ENCODE measurements around the gene COL5A1.

COL5A1 gene

GRCh38 chr9:134645607-134646365 is 4.2 kb downstream of the COL5A1 start:
- TF ChIP-seq CTCF (conservative IDR thresholded peaks at IDR 0.05; ENCODE audit: low read depth, low read length), result no peak
- no peak for DNase-seq (ENCODE audit: low read depth)
- H3K4me3 ChIP-seq (ENCODE audit: low read length), result no peak overlapping the region

DNA sequence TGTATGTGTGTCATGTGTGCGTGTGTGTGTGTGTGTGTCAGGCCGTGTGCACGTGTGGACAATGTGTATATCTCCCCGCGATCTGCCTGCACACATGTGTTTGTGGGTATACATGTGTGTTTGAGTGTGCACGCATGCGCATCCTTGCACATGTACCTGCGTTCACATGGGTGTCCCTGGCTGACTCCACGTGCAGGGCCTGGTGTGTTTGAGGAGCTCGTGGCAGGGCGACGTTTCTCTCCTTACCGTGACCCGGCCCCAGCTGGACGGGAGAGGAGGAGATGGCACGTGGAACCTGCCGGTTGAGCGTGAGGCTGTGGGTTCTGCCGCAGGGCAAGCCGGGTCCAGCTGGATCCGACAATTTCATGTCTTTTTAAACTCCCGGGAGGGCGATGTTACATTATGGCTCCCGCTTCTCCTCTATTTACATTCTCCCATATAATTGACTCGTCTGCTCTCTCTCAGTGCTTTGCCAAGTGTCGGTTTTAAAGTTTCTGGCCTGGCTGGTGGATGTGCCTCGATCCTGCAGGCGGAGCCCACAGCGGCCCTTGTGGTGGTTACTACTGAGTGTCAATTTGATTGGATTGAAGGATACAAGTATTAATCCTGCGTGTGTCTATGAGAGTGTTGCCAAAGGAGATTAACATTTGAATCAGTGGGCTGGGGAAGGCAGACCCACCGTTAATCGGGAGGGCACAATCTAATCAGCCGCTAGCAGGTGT is 5.9 kb downstream of the COL5A1 start:
- no peak for TF ChIP-seq CTCF (conservative IDR thresholded peaks at IDR 0.05; ENCODE audit: low read depth, low read length)
- H3K4me3 ChIP-seq (ENCODE audit: low read length), result no peak overlapping the region
- no peak for DNase-seq (ENCODE audit: low read depth)

- DNase-seq (ENCODE audit: low read depth), result no peak
- no peak for TF ChIP-seq CTCF (conservative IDR thresholded peaks at IDR 0.05; ENCODE audit: low read depth, low read length)
- H3K4me3 ChIP-seq (ENCODE audit: low read length), result no peak overlapping the region
Measured at GRCh38 chr9:134648701-134649530, 7.3 kb downstream of the COL5A1 start.

DNA sequence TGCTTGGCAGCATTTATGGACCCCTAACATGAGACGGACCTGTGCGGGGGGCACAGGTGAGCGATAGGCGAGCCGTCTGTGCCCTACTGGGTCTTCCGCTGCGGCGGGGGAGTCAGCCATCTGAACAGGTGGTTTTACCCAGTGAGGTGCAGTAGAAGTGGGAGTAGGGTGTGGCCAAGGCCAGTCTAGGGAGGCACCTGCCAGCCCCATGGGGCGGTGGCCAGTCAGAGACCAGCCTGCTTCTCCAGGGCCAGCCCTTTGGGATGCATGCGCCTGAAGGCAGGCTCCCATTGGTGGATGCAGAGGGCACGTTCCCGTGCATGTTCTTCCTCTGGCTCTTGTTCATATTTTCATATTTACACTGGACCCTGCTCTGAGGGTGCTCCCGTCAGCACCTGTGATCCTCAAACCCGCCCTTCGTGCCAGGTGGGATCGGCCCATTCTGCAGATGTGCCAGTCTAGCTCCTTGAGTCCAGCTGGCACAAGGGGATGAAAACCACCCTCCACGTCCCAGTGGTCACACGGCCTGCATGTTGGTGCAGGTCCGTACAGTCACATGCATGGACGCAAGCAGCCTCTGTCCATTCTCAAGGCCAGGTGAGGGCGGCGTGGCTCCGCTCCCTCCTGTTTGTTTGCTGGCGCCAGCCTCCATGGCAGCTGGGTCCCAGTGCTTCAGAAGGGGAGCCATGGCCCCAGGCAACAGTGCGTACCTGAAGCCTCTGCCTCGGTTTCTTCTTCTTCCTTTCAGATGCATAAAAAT is 9.0 kb downstream of the COL5A1 start:
- DNase-seq (ENCODE audit: low read depth), result no peak
- H3K4me3 ChIP-seq (ENCODE audit: low read length), result no peak overlapping the region
- no peak for TF ChIP-seq CTCF (conservative IDR thresholded peaks at IDR 0.05; ENCODE audit: low read depth, low read length)

GRCh38 chr9:134651226-134651905 is 9.8 kb downstream of the COL5A1 start:
- no peak overlapping the region for H3K4me3 ChIP-seq (ENCODE audit: low read length)
- TF ChIP-seq CTCF (conservative IDR thresholded peaks at IDR 0.05; ENCODE audit: low read depth, low read length), result no peak
- DNase-seq (ENCODE audit: low read depth), result no peak
